H1 (cell line): ENCODE results near the gene CDKN2B-AS1. TPM values are rescaled to one million over a fixed set of nuclear protein-coding genes. Genes with fewer than 3 reads are reported as not detected.

ENCODE experiments used
- CTCF ChIA-PET: fragments of 300-600 bp; sonication (Branson Sonifier 250); formaldehyde crosslinking; loops from one replicate; lab custom pipeline; 2021; ENCODE audit not compliant: partially characterized antibody; lab: Charles Lee
- POLR2A ChIA-PET: fragments of 300-600 bp; sonication (Branson Sonifier 250); formaldehyde crosslinking; loops from one replicate; lab custom pipeline; 2021; ENCODE audit warnings: inconsistent platforms; ENCODE audit not compliant: partially characterized antibody; lab: Charles Lee
- DNase-seq, 2 experiments: peaks; one replicate each; pipeline versions ENCODE4 v3.0.0 to v3.0.0-alpha.2; 2010 to 2022; ENCODE audit warnings: low spot score in 2 of 2, low read depth in 1 of 2, mixed read lengths in 1 of 2
- FAIRE-seq: peaks from 2 replicates; lab custom pipeline; 2011; peaks lifted over from hg19 to GRCh38; lab: Jason Lieb, UNC
- H2AFZ ChIP-seq: 2 replicates; pipeline ENCODE4 v1.8.1; 2012; ENCODE audit warnings: low read length, inconsistent platforms
- H2AK5ac ChIP-seq: 2 replicates; pipeline ENCODE4 v1.6.1; 2013; ENCODE audit warnings: low read depth, low read length
- H2BK120ac ChIP-seq: replicated peaks from 2 replicates; pipeline ENCODE3; 2013; ENCODE audit warnings: low read depth, low read length, inconsistent platforms
- H2BK12ac ChIP-seq: 2 replicates; pipeline ENCODE4 v1.6.1; 2013; ENCODE audit warnings: low read depth, low read length
- H2BK15ac ChIP-seq: 2 replicates; pipeline ENCODE4 v1.6.1; 2013; ENCODE audit warnings: low read length
- H2BK20ac ChIP-seq: 2 replicates; pipeline ENCODE4 v1.6.1; 2013; ENCODE audit warnings: low read length
- H2BK5ac ChIP-seq: 2 replicates; pipeline ENCODE4 v1.6.1; 2013; ENCODE audit warnings: low read depth, low read length
- H3K14ac ChIP-seq: 2 replicates; pipeline ENCODE4 v1.6.1; 2013; ENCODE audit warnings: inconsistent platforms; ENCODE audit not compliant: insufficient read length
- H3K18ac ChIP-seq: 2 replicates; pipeline ENCODE4 v1.6.1; 2013; ENCODE audit warnings: low read length; ENCODE audit errors: extremely low read depth
- H3K23ac ChIP-seq: 2 replicates; pipeline ENCODE4 v1.6.1; 2013; ENCODE audit warnings: inconsistent platforms; ENCODE audit not compliant: insufficient read length
- H3K23me2 ChIP-seq: 2 replicates; pipeline ENCODE4 v1.6.1; 2013; ENCODE audit warnings: low read depth, low read length
- H3K27ac ChIP-seq: 2 replicates; pipeline ENCODE4 v1.6.1; 2011; ENCODE audit warnings: low read depth, low read length, inconsistent platforms
- H3K27me3 ChIP-seq, 4 experiments: replicated peaks in 1 of 4; 1 replicate in 1 of 4; 2 replicates in 3 of 4; pipeline versions ENCODE4 v1.6.1 to v1.8.1; 2011 to 2013; ENCODE audit warnings: low read length in 3 of 4, mild to moderate bottlenecking in 3 of 4, inconsistent platforms in 2 of 4, mixed read lengths in 2 of 4, moderate library complexity in 1 of 4; ENCODE audit not compliant: control insufficient read depth in 3 of 4, insufficient read depth in 3 of 4; ENCODE audit errors: extremely low read depth in 1 of 4
- H3K36me3 ChIP-seq, 4 experiments: 2 replicates each; pipeline versions ENCODE4 v1.6.1 to v1.8.1; 2011 to 2013; ENCODE audit warnings: mild to moderate bottlenecking in 4 of 4, low read length in 3 of 4, moderate library complexity in 2 of 4, control low read depth in 1 of 4, inconsistent platforms in 1 of 4; ENCODE audit not compliant: insufficient read depth in 4 of 4, control insufficient read depth in 2 of 4
- H3K4ac ChIP-seq: replicated peaks from 2 replicates; pipeline ENCODE3; 2013; ENCODE audit warnings: low read length, low read depth, mixed read lengths, inconsistent platforms; ENCODE audit not compliant: insufficient read length
- H3K4me1 ChIP-seq, 4 experiments: replicated peaks in 1 of 4; 1 replicate in 1 of 4; 2 replicates in 3 of 4; pipeline versions ENCODE4 v1.6.1 to v1.8.1; 2011 to 2013; ENCODE audit warnings: low read length in 3 of 4, inconsistent platforms in 2 of 4, mixed read lengths in 1 of 4; ENCODE audit not compliant: insufficient read depth in 4 of 4, control insufficient read depth in 3 of 4
- H3K4me2 ChIP-seq, 2 experiments: 2 replicates each; pipeline versions ENCODE4 v1.6.1 to v1.8.1; 2011 to 2013; ENCODE audit warnings: low read depth in 2 of 2, low read length in 2 of 2, control low read depth in 1 of 2, inconsistent platforms in 1 of 2, mild to moderate bottlenecking in 1 of 2; ENCODE audit not compliant: insufficient read depth in 1 of 2
- H3K4me3 ChIP-seq, 4 experiments: fragments of 200-600, 300-600 bp in 1 of 4; sonication (generic), shearing (Covaris generic), sonication (Bioruptor Twin) in 1 of 4; 2 replicates each; pipeline versions ENCODE4 v1.5.1 to v1.8.1; 2011 to 2016; ENCODE audit warnings: low read length in 4 of 4, low read depth in 3 of 4, control low read depth in 2 of 4, inconsistent platforms in 2 of 4, mild to moderate bottlenecking in 2 of 4, mixed read lengths in 1 of 4, moderate library complexity in 1 of 4; ENCODE audit not compliant: insufficient read depth in 2 of 4; ENCODE audit errors: extremely low read depth in 1 of 4
- H3K56ac ChIP-seq: replicated peaks from 2 replicates; pipeline ENCODE3; 2013; ENCODE audit warnings: low read depth, mild to moderate bottlenecking, mixed read lengths, low read length, inconsistent platforms; ENCODE audit not compliant: insufficient read length
- H3K79me1 ChIP-seq: 2 replicates; pipeline ENCODE4 v1.6.1; 2013; ENCODE audit warnings: low read depth, low read length, control low read depth
- H3K79me2 ChIP-seq, 2 experiments: 2 replicates each; pipeline versions ENCODE4 v1.6.1 to v1.8.1; 2012 to 2013; ENCODE audit warnings: low read length in 2 of 2, mild to moderate bottlenecking in 2 of 2, inconsistent platforms in 1 of 2; ENCODE audit not compliant: insufficient read depth in 2 of 2, control insufficient read depth in 1 of 2
- H3K9ac ChIP-seq, 4 experiments: replicated peaks in 1 of 4; 1 replicate in 1 of 4; 2 replicates in 3 of 4; pipeline versions ENCODE4 v1.6.1 to v1.8.1; 2011 to 2013; ENCODE audit warnings: low read depth in 3 of 4, low read length in 3 of 4, control low read depth in 2 of 4, mild to moderate bottlenecking in 2 of 4, moderate library complexity in 2 of 4, inconsistent platforms in 1 of 4; ENCODE audit errors: extremely low read depth in 1 of 4
- H3K9me3 ChIP-seq, 2 experiments: 2 replicates each; pipeline versions ENCODE4 v1.6.1 to v1.8.1; 2012 to 2013; ENCODE audit warnings: mild to moderate bottlenecking in 2 of 2, moderate library complexity in 2 of 2, control low read depth in 1 of 2, inconsistent platforms in 1 of 2, low read depth in 1 of 2, low read length in 1 of 2, mixed read lengths in 1 of 2; ENCODE audit not compliant: insufficient read depth in 2 of 2
- H4K20me1 ChIP-seq, 2 experiments: replicated peaks in 1 of 2; 2 replicates each; pipeline versions ENCODE3 to v1.8.1; 2011 to 2013; ENCODE audit warnings: inconsistent platforms in 2 of 2, low read length in 2 of 2, mild to moderate bottlenecking in 1 of 2; ENCODE audit not compliant: insufficient read depth in 2 of 2, control insufficient read depth in 1 of 2
- H4K5ac ChIP-seq: 2 replicates; pipeline ENCODE4 v1.6.1; 2013; ENCODE audit warnings: low read length, low read depth, mixed read lengths, inconsistent platforms; ENCODE audit not compliant: insufficient read length
- H4K8ac ChIP-seq: 2 replicates; pipeline ENCODE4 v1.8.0; 2013; ENCODE audit warnings: mild to moderate bottlenecking, moderate library complexity, low read length, inconsistent platforms; ENCODE audit not compliant: insufficient read depth; ENCODE audit errors: extremely low read depth
- H4K91ac ChIP-seq: replicated peaks from 2 replicates; pipeline ENCODE3; 2013; ENCODE audit warnings: low read length, mixed read lengths, inconsistent platforms; ENCODE audit not compliant: insufficient read length
- TCF12 ChIP-seq: IDR thresholded peaks from 2 replicates; pipeline ENCODE4 v1.6.1; 2011; ENCODE audit warnings: low read depth, mild to moderate bottlenecking, low read length
- WGBS, 2 experiments: shearing (Covaris generic) in 1 of 2; methylation state at CpG; one replicate each; pipeline versions ENCODE4 v1.1.6 to v1.1.7; 2013 to 2015; ENCODE audit warnings: low lambda C conversion rate in 2 of 2, mixed read lengths in 2 of 2, inconsistent platforms in 1 of 2, low coverage in 1 of 2, missing lambda C conversion rate in 1 of 2; ENCODE audit not compliant: insufficient replicate concordance in 2 of 2, insufficient coverage in 1 of 2, insufficient read length in 1 of 2; ENCODE audit errors: extremely low coverage in 1 of 2, missing lambda C conversion rate in 1 of 2; 5-methylcytosine and 5-hydroxymethylcytosine counted together
- polyA plus RNA-seq, 7 experiments: library from polyadenylated mRNA; depleted of rRNA in 3 of 7; stranded (reverse) in 5 of 7; unstranded in 2 of 7; fragments of >200 nt in 5 of 7; fragments of 200-250 nt in 2 of 7; gene quantifications; 1 replicate in 5 of 7; 2 replicates in 1 of 7; 4 replicates in 1 of 7; pipeline versions ENCODE4 v1.2.1 to v1.2.3, GENCODE V29; 2011 to 2013; ENCODE audit warnings: missing spikeins in 2 of 7, mixed read lengths in 2 of 7
- total RNA-seq: library from RNA; stranded (reverse); fragmentation: NEBNext Ultra II Directional; extraction: Animal tissue kit (Norgen Biotek cat#: 25700); gene quantifications from 2 replicates; pipeline ENCODE4 v1.2.1, GENCODE V29; 2021

Gene CDKN2B-AS1
- total and polyA plus RNA-seq, 2 of the 8 experiments (the other 6 are each of a cell fraction or from before 2014, with no cell fraction given), result not detected

DNA sequence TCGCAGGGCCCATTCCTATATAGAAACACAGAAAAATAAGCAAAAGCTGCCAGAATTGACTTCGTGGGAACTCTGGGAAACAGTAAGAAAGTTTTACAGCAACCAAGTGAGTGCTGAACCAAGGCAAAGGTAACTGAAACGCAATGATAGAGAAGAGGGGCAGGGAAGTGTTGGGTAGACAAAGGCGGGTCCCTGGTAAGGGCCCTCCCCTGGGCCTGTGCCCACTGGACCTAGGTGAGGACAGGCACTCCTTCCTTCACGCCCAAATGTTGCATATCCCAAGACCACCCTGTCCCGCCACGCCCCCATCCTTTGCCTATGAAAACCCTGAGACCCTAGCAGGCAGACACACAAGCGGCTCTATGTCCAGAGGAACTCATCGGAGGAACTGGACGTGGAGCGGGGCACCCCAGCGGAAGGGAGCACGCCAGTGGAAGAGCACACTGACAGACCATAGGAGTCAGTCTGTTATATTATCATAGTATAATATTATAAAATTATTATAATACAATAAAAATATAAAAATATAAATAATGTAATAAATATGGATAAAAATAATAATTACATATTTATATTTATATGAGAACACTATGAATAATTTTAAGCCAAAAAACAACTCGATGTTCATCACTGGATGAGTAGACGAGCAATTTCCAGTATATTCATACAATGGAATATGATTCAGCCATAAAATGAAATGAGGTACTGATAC is 28.3 kb upstream of the CDKN2B-AS1 start:
- no peak overlapping the region for H3K9ac ChIP-seq
- no peaks in the 10 kb centered on the region; the same call in 1 of the 2 replicates for H3K23me2 ChIP-seq
- no peak overlapping the region for H3K23ac ChIP-seq
- H2BK20ac ChIP-seq, result no peak overlapping the region
- no peak overlapping the region for H4K8ac ChIP-seq
- FAIRE-seq (no peak), DNase-seq (peak in 1 of 2 experiments; percentile 58)
- no peak overlapping the region for H2AFZ ChIP-seq
- H4K91ac ChIP-seq, result no peak overlapping the region
- H4K5ac ChIP-seq, result no peak overlapping the region
- H3K36me3 ChIP-seq, result peaks cover 0 to 8% (median 0%) of the 10 kb centered on the region in 4 experiments; a peak in 2 of 8 replicates
- WGBS, 2 experiments, result 11% methylated on average over 15 of the region's 15 CpGs; no CpG with 5 or more reads in 1 of the 2 experiments
- peaks cover 7 to 25% (median 14%) of the 10 kb centered on the region in 4 experiments for H3K4me1 ChIP-seq
- 0 out of 4 replicates have a peak, but pooled peaks cover 0 to 3% of the 10 kb centered on the region in 2 experiments for H3K9me3 ChIP-seq
- H3K79me1 ChIP-seq, result no peaks in the 10 kb centered on the region
- H3K4me2 ChIP-seq, result peak overlapping the region; percentile 61 to 64
- ChIA-PET CTCF (interaction anchor here (0.7 to 1.0 kb wide), 5 partner anchors 12 to 152 kb away, joined by 3 to 5 read pairs (median 4); no protein-coding TSS in a partner anchor), POLR2A (interaction anchor here (0.8 kb wide), 1 partner anchor 10 kb away, joined by 4 read pairs; no protein-coding TSS in a partner anchor)
- H4K20me1 ChIP-seq, result peaks cover 14 to 34% of the 10 kb centered on the region in 2 experiments
- no peak overlapping the region for H2BK12ac ChIP-seq
- H2BK5ac ChIP-seq, result no peak overlapping the region
- H3K27me3 ChIP-seq, result peaks cover 68 to 87% (median 76%) of the 10 kb centered on the region in 4 experiments
- H3K79me2 ChIP-seq, result no peaks in the 10 kb centered on the region
- H2BK15ac ChIP-seq, result no peak overlapping the region
- no peak overlapping the region for H3K14ac ChIP-seq
- no peak overlapping the region for H3K4ac ChIP-seq
- peak overlapping the region in 3 of 4 experiments; percentile 13 to 54 (median 26); a peak in 3 of 8 replicates for H3K4me3 ChIP-seq
- H3K27ac ChIP-seq, result no peak overlapping the region
- no peak overlapping the region for H2AK5ac ChIP-seq
- no peak overlapping the region for H3K18ac ChIP-seq
- H2BK120ac ChIP-seq, result no peak overlapping the region
- no peak overlapping the region for H3K56ac ChIP-seq
- peak; percentile 65; the same call in 1 of the 2 replicates for TF ChIP-seq TCF12
